Ovary (tissue), 9 donors: ENCODE measurements around the gene SYNDIG1. TPM values are rescaled to one million over a fixed set of nuclear protein-coding genes. Genes with fewer than 3 reads are reported as not detected.
A peak's percentile ranks its signal among the peaks of the same experiment; 100 is the strongest.

Experiments
- DNase-seq, 5 donors: peaks; one replicate each; pipeline ENCODE4 v3.0.0-alpha.2; 2019 to 2020
- H3K27ac ChIP-seq, 2 donors: fragments of 200-600 bp; one replicate each; pipeline versions ENCODE4 v1.5.1 to v1.8.0; 2019 to 2022
- H3K27me3 ChIP-seq: fragments of 200-600 bp; one replicate; pipeline ENCODE4 v1.8.0; 2022
- H3K36me3 ChIP-seq: fragments of 200-600 bp; sonication (generic); one replicate; pipeline ENCODE4 v1.5.1; 2019
- H3K4me1 ChIP-seq: one replicate; pipeline ENCODE4 v1.8.1; 2013; ENCODE audit warnings: mild to moderate bottlenecking, moderate library complexity; ENCODE audit not compliant: insufficient read depth
- H3K4me3 ChIP-seq: fragments of 200-600 bp; sonication (generic); one replicate; pipeline ENCODE4 v1.5.1; 2017
- H3K9me3 ChIP-seq, 2 donors: fragments of 200-600 bp in 1 of 2; sonication (generic) in 1 of 2; one replicate each; pipeline versions ENCODE4 v1.5.1 to v1.8.1; 2013 to 2019; ENCODE audit warnings: mild to moderate bottlenecking in 1 of 2, moderate library complexity in 1 of 2
- CTCF ChIP-seq, 3 donors: fragments of 450-650 bp in 2 of 3; fragments of 200-600 bp in 1 of 3; IDR thresholded peaks; one replicate each; pipeline versions ENCODE4 v1.5.1 to v1.8.0; 2016 to 2022; ENCODE audit warnings: antibody characterized with exemption in 3 of 3, mild to moderate bottlenecking in 1 of 3
- EP300 ChIP-seq: sonication (generic); formaldehyde crosslinking; IDR thresholded peaks from one replicate; pipeline ENCODE4 v1.6.1; 2017; ENCODE audit warnings: antibody characterized with exemption
- POLR2A ChIP-seq: fragments of 450-650 bp; IDR thresholded peaks from one replicate; pipeline ENCODE4 v1.6.1; 2017; ENCODE audit warnings: antibody characterized with exemption, mild to moderate bottlenecking, moderate library complexity
- WGBS, 3 donors: extraction: QIAGEN DNeasy Blood & Tissue Kit in 1 of 3; methylation state at CpG; one replicate each; pipeline versions ENCODE4 v1.1.5 to v1.1.7; 2013 to 2017; 5-methylcytosine and 5-hydroxymethylcytosine counted together
- intact Hi-C, 4 donors: fragments of 100-400 bp; cut with DNase I; formaldehyde crosslinking; loops; one replicate each; pipeline versions ENCODE4 v1.11.0 to v1.15.1; 2022 to 2023
- polyA plus RNA-seq, 2 donors: library from polyadenylated mRNA; stranded (reverse); fragments of 200-250 nt in 1 of 2; fragments of 350-450 nt in 1 of 2; fragmentation: Illumina TruSeq in 1 of 2; extraction: RNeasy Lipid Tissue Mini Kit (QIAGEN cat#74804) in 1 of 2; gene quantifications; one replicate each; pipeline ENCODE4 v1.2.3, GENCODE V29; 2013 to 2014
- total RNA-seq, 7 donors: library from RNA; depleted of rRNA in 2 of 7; stranded (reverse); fragments of >200 nt in 2 of 7; fragmentation: NEBNext Ultra II Directional in 3 of 7; extraction: Animal tissue kit (Norgen Biotek cat#: 25700) in 3 of 7; gene quantifications; one replicate each; pipeline versions ENCODE4 v1.1.0 to v1.2.4, GENCODE V29; 2016 to 2023
- donor health status: DM: no; HTN: no; CAD: no; lungs with moderate emphysema.
- donor health status: DM: no; HTN: no; CAD: no.
- donor health status: Bipolar disorder and iron deficiency.
- donor health status: DM: yes; HTN: yes; CAD: no.
- donor health status: DM: no; HTN: no; CAD: no.
- donor health status: DM: yes; HTN: yes; CAD: no.

SYNDIG1 gene
- total and polyA plus RNA-seq, 9 donors: 0.10 to 6.8 (median 1.1) TPM; not detected in 1

DNA sequence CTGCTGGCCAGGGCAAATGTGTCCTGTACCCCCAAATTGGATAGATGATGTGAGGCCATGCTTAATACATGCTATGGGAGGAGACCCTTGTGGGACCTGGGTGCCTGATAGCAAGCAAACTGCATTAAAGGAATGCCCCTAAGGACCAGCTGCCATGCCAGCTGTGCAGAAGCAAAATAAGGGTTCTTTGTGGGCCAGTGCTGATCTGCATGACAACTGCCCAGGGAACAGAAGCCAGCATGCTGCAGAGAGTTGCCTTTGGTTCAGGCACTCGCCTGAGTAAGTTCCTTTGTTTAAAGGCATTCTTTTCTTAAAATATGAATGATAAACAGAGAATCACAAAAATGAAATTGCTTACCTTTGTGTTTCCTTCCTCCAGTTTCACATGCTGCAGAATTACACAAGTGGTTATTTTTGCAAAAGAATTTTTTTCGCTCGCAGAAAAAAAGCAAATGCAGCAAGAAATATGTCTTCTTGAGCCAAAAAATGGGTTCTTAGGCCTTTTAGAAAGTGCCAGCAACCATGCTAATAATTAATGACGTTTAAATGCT lies 6.9 kb upstream of the SYNDIG1 start:
- no peaks in the 10 kb centered on the region for H3K36me3 ChIP-seq
- H3K4me1 ChIP-seq: no peaks in the 10 kb centered on the region
- TF ChIP-seq CTCF (IDR thresholded peaks at IDR 0.05) (no peak), POLR2A (no peak), EP300 (no peak)
- no peak overlapping the region for H3K27ac ChIP-seq
- H3K9me3 ChIP-seq: no peaks in the 10 kb centered on the region
- intact Hi-C loops: loop anchor here in 1 of 4 donors (10.0 kb wide), 2 partner anchors 82 to 382 kb away; no protein-coding TSS in a partner anchor
- no peak for DNase-seq
- H3K4me3 ChIP-seq: no peak overlapping the region
- no peaks in the 10 kb centered on the region for H3K27me3 ChIP-seq
- WGBS, 3 donors: 21 to 42% (median 27%) methylated on average over 4 of the region's 4 CpGs

DNA sequence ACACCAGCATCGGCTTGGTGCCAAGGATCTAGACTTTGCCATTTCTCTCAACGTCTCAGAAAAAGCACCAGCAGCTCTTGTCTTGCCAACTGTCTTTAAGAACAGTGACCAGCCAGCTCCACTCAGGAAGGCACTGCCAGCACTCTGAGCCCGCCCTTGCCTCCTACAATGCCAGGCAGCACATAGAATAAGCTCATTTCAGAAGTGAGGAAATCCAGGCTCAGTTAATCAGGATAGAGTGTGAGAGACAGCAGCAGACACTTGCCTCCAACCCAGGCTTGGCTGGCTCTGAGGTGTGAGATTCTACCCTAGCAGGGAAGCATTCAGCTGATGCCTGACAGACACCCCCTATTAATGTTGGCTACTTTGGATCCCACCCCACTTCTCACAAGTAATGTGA lies 4.3 kb upstream of the SYNDIG1 start:
- DNase-seq: no peak
- Histone ChIP-seq H3K9me3 (no peaks in the 10 kb centered on the region), H3K4me1 (no peaks in the 10 kb centered on the region), H3K36me3 (no peaks in the 10 kb centered on the region), H3K27ac (no peak overlapping the region), H3K4me3 (no peak overlapping the region), H3K27me3 (no peaks in the 10 kb centered on the region)
- intact Hi-C loops: loop anchor here in 1 of 4 donors (10.0 kb wide), 2 partner anchors 80 to 380 kb away; no protein-coding TSS in a partner anchor
- WGBS, 3 donors: 79 to 91% (median 83%) methylated on average over 3 of the region's 3 CpGs
- TF ChIP-seq POLR2A: no peak
- no peak for TF ChIP-seq EP300
- no peak for TF ChIP-seq CTCF (IDR thresholded peaks at IDR 0.05)

DNA sequence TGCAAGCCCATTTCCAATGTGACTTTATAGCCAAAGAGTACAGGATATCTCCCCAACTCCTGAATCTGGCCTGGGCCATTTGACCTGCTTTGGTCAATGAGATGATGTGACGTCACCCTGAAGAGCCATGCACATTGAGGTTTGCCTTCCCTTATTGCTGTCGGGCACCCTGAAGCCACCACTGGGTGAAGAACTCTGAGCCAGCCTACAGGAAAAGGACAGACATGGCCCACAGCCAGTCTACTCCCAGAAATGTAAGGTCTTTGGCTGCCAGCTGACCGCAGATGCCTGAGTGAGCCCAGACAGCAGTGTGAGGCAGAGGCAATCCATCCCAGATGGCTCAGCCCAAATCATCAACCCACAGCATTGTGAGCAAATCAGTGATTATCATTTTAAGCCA lies 3.7 kb upstream of the SYNDIG1 start:
- intact Hi-C loops: loop anchor here in 1 of 4 donors (10.0 kb wide), 2 partner anchors 79 to 379 kb away; no protein-coding TSS in a partner anchor
- Histone ChIP-seq H3K9me3 (no peaks in the 10 kb centered on the region), H3K4me1 (peaks cover 2% of the 10 kb centered on the region), H3K4me3 (no peak overlapping the region), H3K27me3 (no peaks in the 10 kb centered on the region), H3K27ac (no peak overlapping the region), H3K36me3 (no peaks in the 10 kb centered on the region)
- 38 to 52% (median 39%) methylated on average over 3 of the region's 3 CpGs for WGBS, 3 donors
- DNase-seq: no peak
- no peak for TF ChIP-seq CTCF (IDR thresholded peaks at IDR 0.05)
- no peak for TF ChIP-seq EP300
- no peak for TF ChIP-seq POLR2A

DNA sequence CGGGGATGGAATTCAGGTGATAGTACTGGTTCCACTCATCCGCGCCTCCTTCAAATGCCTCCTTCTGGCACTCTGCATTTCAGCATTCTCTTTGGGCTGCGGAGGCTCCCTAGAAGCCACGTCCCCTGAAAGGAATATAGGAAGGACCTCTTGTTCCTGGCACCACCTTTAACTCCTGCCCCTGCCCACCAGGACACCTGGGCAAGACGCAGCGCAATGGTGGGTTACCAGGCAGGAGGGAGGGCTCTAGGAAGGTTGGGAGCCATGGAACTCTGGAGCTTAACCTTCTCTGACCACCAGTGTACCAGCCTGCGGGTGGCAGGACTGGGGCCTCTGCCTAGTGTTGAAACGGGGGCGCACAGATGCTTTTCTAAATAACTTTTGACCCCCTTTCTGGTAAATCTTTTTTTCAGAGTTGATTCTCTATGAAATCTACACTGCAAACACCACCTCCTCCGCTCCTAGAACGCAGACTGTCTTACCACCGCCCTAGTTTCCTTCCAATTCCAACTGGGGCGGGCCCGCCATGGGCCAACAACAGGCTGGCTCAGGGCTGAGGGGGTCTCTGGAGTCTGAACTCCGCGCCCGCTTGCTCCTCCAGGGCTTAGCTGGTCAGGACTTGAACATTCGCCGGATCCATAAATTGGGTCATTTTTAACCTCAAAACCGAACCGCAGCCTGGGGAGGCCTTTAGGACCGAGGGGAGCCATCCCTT lies 871 bp upstream of the SYNDIG1 start:
- peaks cover 5% of the 10 kb centered on the region for H3K4me1 ChIP-seq
- no peaks in the 10 kb centered on the region for H3K9me3 ChIP-seq
- no peaks in the 10 kb centered on the region for H3K36me3 ChIP-seq
- no peak overlapping the region for H3K27ac ChIP-seq
- WGBS, 3 donors: 41 to 51% (median 45%) methylated on average over 23 of the region's 23 CpGs
- no peak for DNase-seq
- TF ChIP-seq POLR2A: no peak
- no peak for TF ChIP-seq EP300
- TF ChIP-seq CTCF (IDR thresholded peaks at IDR 0.05): no peak
- intact Hi-C loops: loop anchor here in 1 of 4 donors (10.0 kb wide), 2 partner anchors 76 to 376 kb away; no protein-coding TSS in a partner anchor
- H3K27me3 ChIP-seq: no peaks in the 10 kb centered on the region
- peak overlapping the region; percentile 39 for H3K4me3 ChIP-seq
